Caco-2 (cell line): ENCODE results near the gene MKRN2. TPM values are rescaled to one million over a fixed set of nuclear protein-coding genes. Genes with fewer than 3 reads are reported as not detected.

Experiments
- BruUV-seq: library from RNA; stranded (reverse); fragments of 400-500 nt; replicated peaks from 2 replicates; lab custom pipeline; 2021; lab: Mats Ljungman, UMichigan
- CTCF ChIA-PET: fragments of 300-600 bp; sonication (Branson Sonifier 250); formaldehyde crosslinking; loops from one replicate; lab custom pipeline; 2022; ENCODE audit warnings: antibody characterized with exemption; lab: Charles Lee
- POLR2A ChIA-PET: fragments of 300-600 bp; sonication (Branson Sonifier 250); formaldehyde crosslinking; loops from one replicate; lab custom pipeline; 2022; ENCODE audit warnings: antibody characterized with exemption; lab: Charles Lee
- DNase-seq, 2 experiments: peaks; one replicate each; pipeline versions ENCODE4 v3.0.0 to v3.0.0-alpha.2; 2020 to 2022
- H3K27me3 ChIP-seq: replicated peaks from 2 replicates; pipeline ENCODE4 v1.6.0; 2011; ENCODE audit warnings: low read length; ENCODE audit not compliant: control insufficient read depth, insufficient read depth
- H3K36me3 ChIP-seq: 2 replicates; pipeline ENCODE4 v1.5.1; 2011; ENCODE audit warnings: low read length; ENCODE audit not compliant: control insufficient read depth, insufficient read depth
- H3K4me1 ChIP-seq: fragments of 250-450 bp; sonication (Bioruptor Pico); 2 replicates; pipeline ENCODE4 v1.5.1; 2020; ENCODE audit warnings: mild to moderate bottlenecking
- H3K4me3 ChIP-seq: 2 replicates; pipeline ENCODE4 v1.5.1; 2011; ENCODE audit warnings: low read depth, mild to moderate bottlenecking, control low read depth, low read length
- H3K9me3 ChIP-seq: fragments of 250-450 bp; sonication (Bioruptor Pico); 2 replicates; pipeline ENCODE4 v1.5.1; 2020; ENCODE audit warnings: mild to moderate bottlenecking, moderate library complexity
- H3K27ac Mint-ChIP-seq: one replicate; pipeline ENCODE4 v1.8.0; 2022; ENCODE audit warnings: mixed read lengths; ENCODE audit not compliant: unreplicated experiment
- H3K27me3 Mint-ChIP-seq: one replicate; pipeline ENCODE4 v1.8.0; 2022; ENCODE audit warnings: mixed read lengths; ENCODE audit not compliant: insufficient read depth, unreplicated experiment
- H3K36me3 Mint-ChIP-seq: one replicate; pipeline ENCODE4 v1.8.0; 2022; ENCODE audit warnings: mild to moderate bottlenecking, mixed read lengths; ENCODE audit not compliant: insufficient read depth, unreplicated experiment
- H3K4me1 Mint-ChIP-seq: one replicate; pipeline ENCODE4 v1.8.0; 2022; ENCODE audit warnings: low read depth, mixed read lengths; ENCODE audit not compliant: unreplicated experiment
- H3K4me3 Mint-ChIP-seq: one replicate; pipeline ENCODE4 v1.8.0; 2022; ENCODE audit warnings: mild to moderate bottlenecking, moderate library complexity, mixed read lengths; ENCODE audit not compliant: unreplicated experiment
- H3K9me3 Mint-ChIP-seq: one replicate; pipeline ENCODE4 v1.8.0; 2022; ENCODE audit warnings: mixed read lengths; ENCODE audit not compliant: unreplicated experiment
- CTCF ChIP-seq, 2 experiments: fragments of 200-600 bp in 1 of 2; IDR thresholded peaks; 1 replicate in 1 of 2; 2 replicates in 1 of 2; pipeline versions ENCODE4 v1.5.1 to v1.8.0; 2011 to 2022; ENCODE audit warnings: antibody characterized with exemption in 1 of 2, control low read depth in 1 of 2, inconsistent platforms in 1 of 2, low read depth in 1 of 2, low read length in 1 of 2, mild to moderate bottlenecking in 1 of 2, moderate library complexity in 1 of 2; ENCODE audit not compliant: insufficient read depth in 1 of 2, severe bottlenecking in 1 of 2, unreplicated experiment in 1 of 2
- intact Hi-C: fragments of 100-400 bp; cut with micrococcal nuclease; formaldehyde crosslinking; loops from one replicate; pipeline ENCODE4 v1.10.0; 2022; ENCODE audit not compliant: unreplicated experiment
- total RNA-seq: library from RNA; stranded (reverse); gene quantifications from 2 replicates; pipeline ENCODE4 v1.2.3, GENCODE V29; 2022

MKRN2 gene
- total RNA-seq, 1 experiment from 2014 or later, result 25.2 TPM

GRCh38 chr3:12588039-12589009, 31.4 kb downstream of the MKRN2 start:
- CTCF ChIA-PET, result no interaction called here

GRCh38 chr3:12590096-12590495, 33.2 kb downstream of the MKRN2 start:
- Mint-ChIP-seq H3K36me3 (peaks cover 94% of the 10 kb centered on the region), H3K4me1 (no peaks in the 10 kb centered on the region), H3K9me3 (no peaks in the 10 kb centered on the region), H3K27ac (no peak overlapping the region), H3K27me3 (no peaks in the 10 kb centered on the region), H3K4me3 (no peak overlapping the region)
- no peak for DNase-seq
- POLR2A ChIA-PET, result interaction anchor here (0.7 kb wide), 1 partner anchor 28 kb away, joined by 6 read pairs; no protein-coding TSS in a partner anchor
- no peaks in the 10 kb centered on the region for H3K4me1 ChIP-seq
- H3K9me3 ChIP-seq, result no peaks in the 10 kb centered on the region
- CTCF ChIA-PET, result interaction anchor here (0.5 to 1.0 kb wide), 3 partner anchors 11 to 63 kb away, joined by 3 to 6 read pairs (median 4); partner anchors contain the start of gene MKRN2
- H3K36me3 ChIP-seq, result peaks cover 7% of the 10 kb centered on the region
- no peak overlapping the region for H3K4me3 ChIP-seq
- BruUV-seq, result no TSS peak
- no peak for TF ChIP-seq CTCF (IDR thresholded peaks at IDR 0.05; ENCODE audit: insufficient read depth in 1 of 2, low read depth in 1 of 2, low read length in 1 of 2, severe bottlenecking in 1 of 2, unreplicated experiment in 1 of 2)
- intact Hi-C loops, result no loop called here
- no peaks in the 10 kb centered on the region for H3K27me3 ChIP-seq

More at GRCh38 chr3:12588039-12589009, 31.4 kb downstream of the MKRN2 start:
- intact Hi-C loops, result no loop called here
- no peak for DNase-seq
- H3K9me3 Mint-ChIP-seq, result no peaks in the 10 kb centered on the region
- Histone ChIP-seq H3K27me3 (no peaks in the 10 kb centered on the region), H3K9me3 (no peaks in the 10 kb centered on the region), H3K36me3 (peaks cover 6% of the 10 kb centered on the region), H3K4me1 (no peaks in the 10 kb centered on the region), H3K4me3 (no peak overlapping the region)
- H3K4me1 Mint-ChIP-seq, result no peaks in the 10 kb centered on the region
- POLR2A ChIA-PET, result no interaction called here
- peak overlapping the region; percentile 36 for H3K27ac Mint-ChIP-seq
- TF ChIP-seq CTCF (IDR thresholded peaks at IDR 0.05; ENCODE audit: insufficient read depth in 1 of 2, low read depth in 1 of 2, low read length in 1 of 2, severe bottlenecking in 1 of 2, unreplicated experiment in 1 of 2), result no peak
- H3K4me3 Mint-ChIP-seq, result no peak overlapping the region
- peaks cover 92% of the 10 kb centered on the region for H3K36me3 Mint-ChIP-seq
- H3K27me3 Mint-ChIP-seq, result no peaks in the 10 kb centered on the region
- BruUV-seq, result no TSS peak

GRCh38 chr3:12591456-12591855, 34.6 kb downstream of the MKRN2 start:
- Histone ChIP-seq H3K27me3 (no peaks in the 10 kb centered on the region), H3K4me3 (no peak overlapping the region), H3K4me1 (no peaks in the 10 kb centered on the region), H3K36me3 (peaks cover 7% of the 10 kb centered on the region), H3K9me3 (no peaks in the 10 kb centered on the region)
- no peaks in the 10 kb centered on the region for H3K9me3 Mint-ChIP-seq
- intact Hi-C loops, result no loop called here
- no TSS peak for BruUV-seq
- no peak for DNase-seq
- TF ChIP-seq CTCF (IDR thresholded peaks at IDR 0.05; ENCODE audit: insufficient read depth in 1 of 2, low read depth in 1 of 2, low read length in 1 of 2, severe bottlenecking in 1 of 2, unreplicated experiment in 1 of 2), result no peak
- no peak overlapping the region for H3K27ac Mint-ChIP-seq
- H3K27me3 Mint-ChIP-seq, result no peaks in the 10 kb centered on the region
- POLR2A ChIA-PET, result no interaction called here
- H3K4me1 Mint-ChIP-seq, result no peaks in the 10 kb centered on the region
- peaks cover 90% of the 10 kb centered on the region for H3K36me3 Mint-ChIP-seq
- H3K4me3 Mint-ChIP-seq, result no peak overlapping the region
- CTCF ChIA-PET, result no interaction called here
